Keratinocyte (primary cell): ENCODE measurements around the gene GAN. TPM values are rescaled to one million over a fixed set of nuclear protein-coding genes. Genes with fewer than 3 reads are reported as not detected.

Source experiments
- DNase-seq: peaks from one replicate; pipeline ENCODE4 v3.0.0-alpha.2; 2011; ENCODE audit warnings: low read depth, missing footprints, low spot score
- FAIRE-seq: peaks from 2 replicates; lab custom pipeline; 2011; peaks lifted over from hg19 to GRCh38; lab: Jason Lieb, UNC
- H2AFZ ChIP-seq: 2 replicates; pipeline ENCODE4 v1.6.0; 2012; ENCODE audit warnings: low read length, control low read depth, inconsistent platforms; ENCODE audit not compliant: control insufficient read depth
- H3K27ac ChIP-seq: 2 replicates; pipeline ENCODE4 v1.5.1; 2011; ENCODE audit warnings: low read length; ENCODE audit not compliant: control insufficient read depth, insufficient read depth
- H3K27me3 ChIP-seq: 3 replicates; pipeline ENCODE4 v1.6.0; 2011; ENCODE audit warnings: low read length; ENCODE audit not compliant: control insufficient read depth, insufficient read depth; ENCODE audit errors: extremely low read depth
- H3K36me3 ChIP-seq, 2 experiments: 2 replicates in 1 of 2; 3 replicates in 1 of 2; pipeline ENCODE4 v1.5.1; 2011; ENCODE audit warnings: low read length in 2 of 2, mild to moderate bottlenecking in 1 of 2; ENCODE audit not compliant: control insufficient read depth in 2 of 2, insufficient read depth in 2 of 2; ENCODE audit errors: extremely low read depth in 1 of 2
- H3K4me1 ChIP-seq: 3 replicates; pipeline ENCODE4 v1.5.1; 2011; ENCODE audit warnings: low read length; ENCODE audit not compliant: control insufficient read depth, insufficient read depth; ENCODE audit errors: extremely low read depth
- H3K4me2 ChIP-seq: 3 replicates; pipeline ENCODE4 v1.6.0; 2011; ENCODE audit warnings: low read depth, low read length; ENCODE audit not compliant: control insufficient read depth, insufficient read depth; ENCODE audit errors: extremely low read depth
- H3K4me3 ChIP-seq, 3 experiments: fragments of 200-600 bp in 1 of 3; sonication (generic) in 1 of 3; 2 replicates in 2 of 3; 3 replicates in 1 of 3; pipeline ENCODE4 v1.5.1; 2011 to 2016; ENCODE audit warnings: low read length in 3 of 3, mild to moderate bottlenecking in 3 of 3, control low read depth in 2 of 3, inconsistent platforms in 1 of 3, low read depth in 1 of 3, mixed read lengths in 1 of 3, mixed run types in 1 of 3, moderate library complexity in 1 of 3; ENCODE audit not compliant: control insufficient read depth in 2 of 3, insufficient read depth in 2 of 3; ENCODE audit errors: extremely low read depth in 1 of 3
- H3K79me2 ChIP-seq: 2 replicates; pipeline ENCODE4 v1.6.0; 2012; ENCODE audit warnings: low read length; ENCODE audit not compliant: control insufficient read depth, insufficient read depth
- H3K9ac ChIP-seq: 3 replicates; pipeline ENCODE4 v1.6.0; 2011; ENCODE audit warnings: low read length; ENCODE audit not compliant: control insufficient read depth, insufficient read depth; ENCODE audit errors: extremely low read depth
- H3K9me1 ChIP-seq: 3 replicates; pipeline ENCODE4 v1.6.0; 2011; ENCODE audit warnings: low read length; ENCODE audit not compliant: control insufficient read depth, insufficient read depth; ENCODE audit errors: extremely low read depth
- H3K9me3 ChIP-seq: 2 replicates; pipeline ENCODE4 v1.5.1; 2012; ENCODE audit warnings: low read depth, low read length; ENCODE audit not compliant: control insufficient read depth
- H4K20me1 ChIP-seq: 3 replicates; pipeline ENCODE4 v1.6.0; 2011; ENCODE audit warnings: low read length; ENCODE audit not compliant: control insufficient read depth, insufficient read depth; ENCODE audit errors: extremely low read depth
- EZH2 ChIP-seq: IDR thresholded peaks from one replicate; pipeline ENCODE4 v1.6.1; 2012; ENCODE audit warnings: inconsistent platforms, mild to moderate bottlenecking, low read length, moderate library complexity
- dilution Hi-C: fragments of 300-500 bp; cut with MboI; formaldehyde crosslinking; loops from one replicate; pipeline ENCODE4 v1.7.0; 2020; ENCODE audit warnings: low sequenced_read_pairs; ENCODE audit not compliant: extremely low pct_ligation_motif_present
- polyA plus RNA-seq, 5 experiments: library from polyadenylated mRNA; depleted of rRNA in 3 of 5; stranded (reverse) in 3 of 5; stranded (forward) in 1 of 5; unstranded in 1 of 5; fragments of >200 nt; gene quantifications; 1 replicate in 1 of 5; 2 replicates in 3 of 5; 3 replicates in 1 of 5; pipeline versions ENCODE4 v1.2.1 to v1.2.3, GENCODE V29; 2011 to 2012; ENCODE audit warnings: missing spikeins in 2 of 5, low read depth in 1 of 5, low replicate concordance in 1 of 5
- TF ChIP-seq, protein P1 (sequence below), 3 experiments: IDR thresholded peaks in 1 of 3; conservative IDR thresholded peaks in 1 of 3; optimal IDR thresholded peaks in 1 of 3; 2 replicates in 2 of 3; 3 replicates in 1 of 3; pipeline versions ENCODE3 to v1.5.1; 2011; ENCODE audit warnings: low read length in 3 of 3, mild to moderate bottlenecking in 3 of 3, moderate library complexity in 2 of 3, control low read depth in 1 of 3, inconsistent platforms in 1 of 3; ENCODE audit not compliant: insufficient read depth in 2 of 3; ENCODE audit errors: extremely low read depth in 1 of 3

Gene GAN
- polyA plus RNA-seq, 1 donor (not counting 4 experiments of a cell fraction or from before 2014, with no cell fraction given) = 6.5 TPM

DNA sequence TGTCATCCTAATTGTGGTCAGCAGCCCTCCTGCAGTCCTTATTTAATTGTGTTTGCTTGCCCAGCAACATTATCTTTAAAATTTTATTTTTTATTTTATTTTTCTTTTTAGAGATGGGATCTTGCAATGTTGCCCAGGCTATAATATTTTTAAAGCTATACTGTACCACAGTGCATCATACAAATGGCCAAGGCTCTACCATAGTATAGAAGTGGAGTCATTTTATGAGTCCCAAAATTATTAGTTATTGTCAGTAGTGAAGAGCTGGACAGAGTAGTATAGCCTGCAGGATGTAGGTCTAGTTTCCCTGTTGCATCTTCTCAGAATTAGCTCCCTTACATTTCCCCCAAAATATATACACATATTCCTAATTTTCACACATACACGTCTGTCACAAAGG lies 44.1 kb downstream of the GAN start:
- Histone ChIP-seq H3K9me3 (no peaks in the 10 kb centered on the region), H3K4me1 (no peaks in the 10 kb centered on the region), H3K4me3 (no peak overlapping the region), H2AFZ (no peak overlapping the region), H3K79me2 (no peaks in the 10 kb centered on the region), H3K27ac (no peak overlapping the region), H3K36me3 (peaks cover 12 to 22% of the 10 kb centered on the region in 2 experiments), H4K20me1 (no peaks in the 10 kb centered on the region), H3K9me1 (no peaks in the 10 kb centered on the region), H3K9ac (no peak overlapping the region), H3K4me2 (no peak overlapping the region), H3K27me3 (no peaks in the 10 kb centered on the region)
- dilution Hi-C loops = no loop called here
- FAIRE-seq (no peak), DNase-seq (no peak)
- TF ChIP-seq, protein P1, sequence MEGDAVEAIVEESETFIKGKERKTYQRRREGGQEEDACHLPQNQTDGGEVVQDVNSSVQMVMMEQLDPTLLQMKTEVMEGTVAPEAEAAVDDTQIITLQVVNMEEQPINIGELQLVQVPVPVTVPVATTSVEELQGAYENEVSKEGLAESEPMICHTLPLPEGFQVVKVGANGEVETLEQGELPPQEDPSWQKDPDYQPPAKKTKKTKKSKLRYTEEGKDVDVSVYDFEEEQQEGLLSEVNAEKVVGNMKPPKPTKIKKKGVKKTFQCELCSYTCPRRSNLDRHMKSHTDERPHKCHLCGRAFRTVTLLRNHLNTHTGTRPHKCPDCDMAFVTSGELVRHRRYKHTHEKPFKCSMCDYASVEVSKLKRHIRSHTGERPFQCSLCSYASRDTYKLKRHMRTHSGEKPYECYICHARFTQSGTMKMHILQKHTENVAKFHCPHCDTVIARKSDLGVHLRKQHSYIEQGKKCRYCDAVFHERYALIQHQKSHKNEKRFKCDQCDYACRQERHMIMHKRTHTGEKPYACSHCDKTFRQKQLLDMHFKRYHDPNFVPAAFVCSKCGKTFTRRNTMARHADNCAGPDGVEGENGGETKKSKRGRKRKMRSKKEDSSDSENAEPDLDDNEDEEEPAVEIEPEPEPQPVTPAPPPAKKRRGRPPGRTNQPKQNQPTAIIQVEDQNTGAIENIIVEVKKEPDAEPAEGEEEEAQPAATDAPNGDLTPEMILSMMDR (optimal IDR thresholded peaks at IDR 0.05 in 1 of 3, IDR thresholded peaks at IDR 0.05 in 1 of 3, conservative IDR thresholded peaks at IDR 0.05 in 1 of 3; ENCODE audit: extremely low read depth in 1 of 3, insufficient read depth in 2 of 3, low read length in 3 of 3) = no peak
- no peak for TF ChIP-seq EZH2

DNA sequence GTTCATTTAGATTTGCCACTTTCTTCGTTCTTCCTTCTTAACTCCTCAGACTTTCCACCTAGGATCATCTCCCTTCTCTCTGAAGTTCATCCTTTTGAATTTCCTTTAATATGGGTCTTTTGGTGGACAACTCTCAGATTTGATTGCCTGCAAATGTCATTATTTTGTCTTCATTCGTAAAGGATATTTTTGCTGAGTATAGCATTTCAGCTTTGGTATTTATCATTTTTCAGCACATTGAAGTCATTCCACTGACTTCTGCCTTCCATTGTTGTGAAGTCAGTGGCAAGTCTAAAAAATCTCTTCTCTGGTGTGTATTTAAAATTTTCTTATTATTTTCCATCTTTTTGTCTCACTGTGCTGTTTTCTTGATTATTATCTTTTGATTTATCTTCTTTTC lies 45.4 kb downstream of the GAN start:
- Histone ChIP-seq H3K9ac (no peak overlapping the region), H3K4me3 (no peak overlapping the region), H4K20me1 (no peaks in the 10 kb centered on the region), H3K4me2 (no peak overlapping the region), H3K79me2 (no peaks in the 10 kb centered on the region), H3K9me1 (no peaks in the 10 kb centered on the region), H3K4me1 (no peaks in the 10 kb centered on the region), H2AFZ (no peak overlapping the region), H3K27ac (no peak overlapping the region), H3K27me3 (no peaks in the 10 kb centered on the region), H3K9me3 (no peaks in the 10 kb centered on the region), H3K36me3 (peaks cover 18 to 25% of the 10 kb centered on the region in 2 experiments)
- TF ChIP-seq, protein P1 (optimal IDR thresholded peaks at IDR 0.05 in 1 of 3, IDR thresholded peaks at IDR 0.05 in 1 of 3, conservative IDR thresholded peaks at IDR 0.05 in 1 of 3; ENCODE audit: extremely low read depth in 1 of 3, insufficient read depth in 2 of 3, low read length in 3 of 3) = no peak
- TF ChIP-seq EZH2 = no peak
- DNase-seq = no peak
- FAIRE-seq = no peak
- dilution Hi-C loops = no loop called here
